Aorta (tissue), 5 donors: ENCODE measurements around the gene DCUN1D5. TPM values are rescaled to one million over a fixed set of nuclear protein-coding genes. Genes with fewer than 3 reads are reported as not detected.

Experiments
- ATAC-seq: fragments of 200-7000 bp; cut with Tn5 transposase; one replicate; pipeline ENCODE4 v1.9.1; 2022; ENCODE audit warnings: moderate library complexity; ENCODE audit not compliant: low FRiP score
- DNase-seq, 2 donors: peaks; one replicate each; pipeline ENCODE4 v3.0.0-alpha.2; 2020
- H3K27ac ChIP-seq, 2 donors: one replicate each; pipeline ENCODE4 v1.5.1; 2013; ENCODE audit warnings: low read length in 2 of 2, mild to moderate bottlenecking in 2 of 2, moderate library complexity in 2 of 2, control low read depth in 1 of 2, inconsistent platforms in 1 of 2, low read depth in 1 of 2
- H3K27me3 ChIP-seq, 2 donors: one replicate each; pipeline ENCODE4 v1.6.1; 2013; ENCODE audit warnings: control low read depth in 1 of 2, low read length in 1 of 2, mild to moderate bottlenecking in 1 of 2, moderate library complexity in 1 of 2; ENCODE audit not compliant: insufficient read depth in 2 of 2, control insufficient read depth in 1 of 2
- H3K36me3 ChIP-seq, 2 donors: one replicate each; pipeline ENCODE4 v1.6.1; 2013; ENCODE audit warnings: control low read depth in 1 of 2, low read length in 1 of 2, mild to moderate bottlenecking in 1 of 2; ENCODE audit not compliant: insufficient read depth in 2 of 2, control insufficient read depth in 1 of 2
- H3K4me1 ChIP-seq, 2 donors: one replicate each; pipeline ENCODE4 v1.6.1; 2013; ENCODE audit warnings: low read length in 2 of 2, control low read depth in 1 of 2, mild to moderate bottlenecking in 1 of 2, moderate library complexity in 1 of 2; ENCODE audit not compliant: insufficient read depth in 2 of 2, control insufficient read depth in 1 of 2
- H3K4me3 ChIP-seq, 2 donors: one replicate each; pipeline ENCODE4 v1.5.1; 2013; ENCODE audit warnings: low read length in 2 of 2, control low read depth in 1 of 2, mild to moderate bottlenecking in 1 of 2
- H3K9me3 ChIP-seq: one replicate; pipeline ENCODE4 v1.6.1; 2013; ENCODE audit warnings: mild to moderate bottlenecking, low read length; ENCODE audit not compliant: control insufficient read depth
- WGBS, 2 donors: extraction: QIAGEN DNeasy Blood & Tissue Kit; methylation state at CpG; one replicate each; pipeline ENCODE4 v1.1.7; 2013; 5-methylcytosine and 5-hydroxymethylcytosine counted together
- intact Hi-C, 2 donors: fragments of 100-400 bp; cut with DNase I; formaldehyde crosslinking; loops; one replicate each; pipeline versions ENCODE4 v1.14.2 to v1.15.0; 2022
- long read RNA-seq, 2 donors: library from polyadenylated mRNA; unstranded; transcript quantifications; one replicate each; pipeline ENCODE4 v2.0.0, GENCODE V29; 2020 to 2021
- polyA plus RNA-seq, 2 donors: library from polyadenylated mRNA; stranded (reverse); fragments of 200-250 nt; gene quantifications; one replicate each; pipeline ENCODE4 v1.2.3, GENCODE V29; 2013
- total RNA-seq, 2 donors: library from RNA; stranded (reverse); fragmentation: NEBNext Ultra II Directional; extraction: Animal tissue kit (Norgen Biotek cat#: 25700); gene quantifications; one replicate each; pipeline ENCODE4 v1.2.1, GENCODE V29; 2021
- donor health status: healthy with polysubstance abuse.
- donor health status: Bipolar disorder and iron deficiency.
- donor health status: DM: no; HTN: no; CAD: no.
- donor health status: DM: no; HTN: no; CAD: no.
- donor health status: DM: yes; HTN: yes; CAD: no.

Gene DCUN1D5
- total RNA-seq (10 to 100 TPM; 18.1 to 20.0 TPM), polyA plus RNA-seq (10 to 100 TPM; 10.5 to 14.7 TPM)
- long read RNA-seq, donor 1, transcript DCUN1D5-201 (8 exons, 1,337 nt) = major isoform, 43 of 56 reads
- long read RNA-seq, donor 1, transcript DCUN1D5-207 (8 exons, 1,310 nt) = minor isoform, 6 of 56 reads
- long read RNA-seq, donor 1, partial matches to known transcripts = 0 of 56 reads
- long read RNA-seq, donor 1, other reads (novel, unspliced or antisense) = 7 of 56 reads
- long read RNA-seq, donor 2, transcript DCUN1D5-201 (8 exons, 1,337 nt) = major isoform, 9 of 11 reads
- long read RNA-seq, donor 2, partial matches to known transcripts = 1 of 11 reads
- long read RNA-seq, donor 2, other reads (novel, unspliced or antisense) = 1 of 11 reads

- ATAC-seq (peak; percentile 99), DNase-seq (peak; percentile 98 to 99)
- intact Hi-C loops = no loop called here
- Histone ChIP-seq H3K27ac (peak within 1 kb of the TSS in 1 of 2 donors; percentile 22), H3K36me3 (no peaks in the 10 kb centered on the region), H3K4me3 (peak within 1 kb of the TSS; percentile 74 to 92), H3K4me1 (peaks cover 0 to 4% of the 10 kb centered on the region in 2 donors), H3K9me3 (no peaks in the 10 kb centered on the region), H3K27me3 (no peaks in the 10 kb centered on the region)
- WGBS, 2 donors = 0% methylated on average over 49 to 54 of the region's 54 CpGs
These were observed at the start of gene DCUN1D5 for GRCh38 chr11:103091801-103092524. Gene DCUN1D5 (minus strand): TSS chr11:103092160. CDS start chr11:103091872, 288 bp downstream.

GRCh38 chr11:103125462-103125861 is 33.5 kb upstream of the DCUN1D5 start:
- ATAC-seq (no peak), DNase-seq (no peak)
- Histone ChIP-seq H3K4me1 (no peaks in the 10 kb centered on the region), H3K27me3 (no peaks in the 10 kb centered on the region), H3K4me3 (no peak overlapping the region), H3K36me3 (peaks cover 0 to 2% of the 10 kb centered on the region in 2 donors), H3K27ac (no peak overlapping the region), H3K9me3 (no peaks in the 10 kb centered on the region)
- intact Hi-C loops = no loop called here

- ATAC-seq (no peak), DNase-seq (no peak)
- Histone ChIP-seq H3K27me3 (no peaks in the 10 kb centered on the region), H3K9me3 (no peaks in the 10 kb centered on the region), H3K4me3 (no peak overlapping the region), H3K36me3 (no peaks in the 10 kb centered on the region), H3K4me1 (no peaks in the 10 kb centered on the region), H3K27ac (no peak overlapping the region)
- intact Hi-C loops = no loop called here
- WGBS, 2 donors = 97 to 98% methylated on average over 4 of the region's 4 CpGs
These were observed 22.9 kb upstream of the DCUN1D5 start for GRCh38 chr11:103114836-103115235.

- intact Hi-C loops = no loop called here
- Histone ChIP-seq H3K9me3 (no peaks in the 10 kb centered on the region), H3K27ac (no peak overlapping the region), H3K4me1 (no peaks in the 10 kb centered on the region), H3K36me3 (no peaks in the 10 kb centered on the region), H3K27me3 (no peaks in the 10 kb centered on the region), H3K4me3 (no peak overlapping the region)
- ATAC-seq (no peak), DNase-seq (no peak)
- 91 to 94% methylated on average over 1 of the region's 1 CpG for WGBS, 2 donors
These were observed 20.4 kb upstream of the DCUN1D5 start for GRCh38 chr11:103112364-103112763.

GRCh38 chr11:103111400-103111799 is 19.4 kb upstream of the DCUN1D5 start:
- intact Hi-C loops = no loop called here

GRCh38 chr11:103110391-103110790 is 18.4 kb upstream of the DCUN1D5 start:
- DNase-seq (no peak), ATAC-seq (no peak)
- Histone ChIP-seq H3K4me3 (peak overlapping the region in 1 of 2 donors; percentile 50), H3K4me1 (no peaks in the 10 kb centered on the region), H3K27ac (no peak overlapping the region), H3K36me3 (no peaks in the 10 kb centered on the region), H3K9me3 (no peaks in the 10 kb centered on the region), H3K27me3 (no peaks in the 10 kb centered on the region)
- intact Hi-C loops = no loop called here

More at GRCh38 chr11:103111400-103111799, 19.4 kb upstream of the DCUN1D5 start:
- no peaks in the 10 kb centered on the region for H3K4me1 ChIP-seq
- H3K4me3 ChIP-seq = no peak overlapping the region
- H3K27ac ChIP-seq = no peak overlapping the region
- no peak for ATAC-seq
- WGBS, 2 donors = 64 to 65% methylated on average over 5 of the region's 5 CpGs
- H3K27me3 ChIP-seq = no peaks in the 10 kb centered on the region
- no peak for DNase-seq
- no peaks in the 10 kb centered on the region for H3K9me3 ChIP-seq
- H3K36me3 ChIP-seq = no peaks in the 10 kb centered on the region

- ATAC-seq = peak; percentile 37
- WGBS, 2 donors = 5 to 11% methylated on average over 26 of the region's 26 CpGs
- Histone ChIP-seq H3K27me3 (no peaks in the 10 kb centered on the region), H3K4me1 (no peaks in the 10 kb centered on the region), H3K27ac (peak overlapping the region in 1 of 2 donors; percentile 4), H3K9me3 (no peaks in the 10 kb centered on the region), H3K36me3 (no peaks in the 10 kb centered on the region), H3K4me3 (peak overlapping the region; percentile 50 to 69)
- DNase-seq = peak; percentile 42 to 71
- intact Hi-C loops = no loop called here
These were observed 17.9 kb upstream of the DCUN1D5 start for GRCh38 chr11:103109818-103110388.

GRCh38 chr11:103108933-103109817 is 17.2 kb upstream of the DCUN1D5 start, which contains the start of gene DYNC2H1:
Gene DYNC2H1 (plus strand): TSS chr11:103109426. CDS start chr11:103109575, 149 bp downstream.
- ATAC-seq (peak; percentile 99), DNase-seq (peak; percentile 94 to 96)
- H3K27ac ChIP-seq = peak within 1 kb of the TSS in 1 of 2 donors; percentile 4
- 0 to 1% methylated on average over 53 of the region's 53 CpGs for WGBS, 2 donors
- no peaks in the 10 kb centered on the region for H3K9me3 ChIP-seq
- H3K4me3 ChIP-seq = peak within 1 kb of the TSS; percentile 50 to 69
- no peaks in the 10 kb centered on the region for H3K27me3 ChIP-seq
- intact Hi-C loops = no loop called here
- no peaks in the 10 kb centered on the region for H3K4me1 ChIP-seq
- H3K36me3 ChIP-seq = no peaks in the 10 kb centered on the region
